K562 (cell line): ENCODE measurements around the gene LY6G6D. TPM values are rescaled to one million over a fixed set of nuclear protein-coding genes. Genes with fewer than 3 reads are reported as not detected.

ENCODE experiments used
- ETV5 ChIP-seq: sonication (generic); formaldehyde crosslinking; IDR thresholded peaks from 2 replicates; pipeline ENCODE4 v1.4.0; 2020; ENCODE audit warnings: low read depth, mild to moderate bottlenecking, missing genetic modification reagents
- KLF10 ChIP-seq: fragments of 250-450 bp; sonication (Bioruptor Pico); IDR thresholded peaks from 2 replicates; pipeline ENCODE4 v1.6.1; 2021; ENCODE audit warnings: matching md5 sums
- L3MBTL2 ChIP-seq: fragments of 450-650 bp; IDR thresholded peaks from 2 replicates; pipeline ENCODE4 v1.6.1; 2016; ENCODE audit warnings: mild to moderate bottlenecking, moderate library complexity
- MAFG ChIP-seq: fragments of 450-650 bp; conservative IDR thresholded peaks from 2 replicates; pipeline ENCODE4 v1.6.1; 2016; ENCODE audit warnings: missing genetic modification characterization, missing compliant biosample characterization
- MEF2D ChIP-seq: conservative IDR thresholded peaks from 2 replicates; pipeline ENCODE4 v1.6.1; 2016; ENCODE audit warnings: low read depth, missing genetic modification characterization, missing compliant biosample characterization
- MYBL2 ChIP-seq, 2 experiments: fragments of 450-650 bp in 1 of 2; sonication (generic) in 1 of 2; formaldehyde crosslinking in 1 of 2; IDR thresholded peaks; 2 replicates each; pipeline versions ENCODE4 v1.6.1 to v1.8.1; 2017 to 2022; ENCODE audit warnings: borderline replicate concordance in 1 of 2, inconsistent platforms in 1 of 2, low read depth in 1 of 2, mild to moderate bottlenecking in 1 of 2, missing genetic modification reagents in 1 of 2, moderate library complexity in 1 of 2
- NCOA1 ChIP-seq: fragments of 450-650 bp; IDR thresholded peaks from 2 replicates; pipeline ENCODE4 v1.6.1; 2016; ENCODE audit warnings: low read depth
- NFE2L1 ChIP-seq: fragments of 450-650 bp; IDR thresholded peaks from 2 replicates; pipeline ENCODE4 v1.6.1; 2016; ENCODE audit warnings: missing genetic modification characterization, low read depth, mild to moderate bottlenecking, missing compliant biosample characterization, moderate library complexity, borderline replicate concordance
- PPARD ChIP-seq: fragments of 250-450 bp; sonication (Bioruptor Pico); IDR thresholded peaks from 2 replicates; pipeline ENCODE4 v1.8.0; 2022; ENCODE audit warnings: inconsistent platforms, mild to moderate bottlenecking, moderate library complexity
- SLC30A9 ChIP-seq: fragments of 250-450 bp; sonication (Bioruptor Pico); IDR thresholded peaks from 2 replicates; pipeline ENCODE4 v1.8.0; 2022; ENCODE audit warnings: mild to moderate bottlenecking, moderate library complexity
- SP2 ChIP-seq: IDR thresholded peaks from 2 replicates; pipeline ENCODE4 v1.6.1; 2011; ENCODE audit warnings: mild to moderate bottlenecking, low read depth, low read length, moderate library complexity; ENCODE audit not compliant: poor library complexity, severe bottlenecking; ENCODE audit errors: extremely low read depth
- TRIM28 ChIP-seq: fragments of 450-650 bp; IDR thresholded peaks from 2 replicates; pipeline ENCODE4 v1.6.1; 2017
- XRCC5 ChIP-seq: fragments of 200-400 bp; formaldehyde crosslinking; IDR thresholded peaks from 2 replicates; pipeline ENCODE4 v1.6.1; 2017; ENCODE audit warnings: low read depth, mild to moderate bottlenecking, low read length
- ZNF239 ChIP-seq: fragments of 250-450 bp; sonication (Bioruptor Pico); IDR thresholded peaks from 2 replicates; pipeline ENCODE4 v1.4.0; 2020; ENCODE audit warnings: mild to moderate bottlenecking
- ZNF384 ChIP-seq: IDR thresholded peaks from 2 replicates; pipeline ENCODE4 v1.6.1; 2012; ENCODE audit warnings: low read depth, low read length, improper control_type of control experiment
- polyA plus RNA-seq, 8 experiments: library from polyadenylated mRNA; depleted of rRNA in 4 of 8; stranded (reverse) in 5 of 8; unstranded in 3 of 8; fragments of >200 nt; fragmentation: Nextera tagmentation in 2 of 8; fragmentation: Illumina TruSeq in 1 of 8; extraction: Ambion mirVana in 2 of 8; extraction: Trizol in 1 of 8; gene quantifications; 2 replicates each; pipeline versions ENCODE4 v1.2.1 to v1.2.3, GENCODE V29; 2011 to 2014; ENCODE audit warnings: inconsistent platforms in 1 of 8, missing spikeins in 1 of 8
- total RNA-seq, 7 experiments: library from RNA; depleted of rRNA in 6 of 7; stranded (reverse); fragments of >200 nt in 6 of 7; fragmentation: Illumina TruSeq in 2 of 7; extraction: Trizol in 2 of 7; gene quantifications; 2 replicates each; pipeline versions ENCODE4 v1.2.1 to v1.2.3, GENCODE V29; 2011 to 2021; ENCODE audit warnings: low replicate concordance in 1 of 7
- TF ChIP-seq, protein P1 (sequence below): fragments of 200-800 bp; sonication (Bioruptor generic); IDR thresholded peaks from 2 replicates; pipeline ENCODE4 v1.6.1; 2017; ENCODE audit warnings: missing genetic modification characterization, missing compliant biosample characterization
- TF ChIP-seq, protein P2 (sequence below): fragments of 450-650 bp; IDR thresholded peaks from 2 replicates; pipeline ENCODE4 v1.7.1; 2018; ENCODE audit warnings: mild to moderate bottlenecking, low read depth; ENCODE audit not compliant: partially characterized antibody
- TF ChIP-seq, protein P3 (sequence below): fragments of 250-450 bp; sonication (Bioruptor Pico); IDR thresholded peaks from 2 replicates; pipeline ENCODE4 v1.4.0; 2020; ENCODE audit warnings: mild to moderate bottlenecking
- TF ChIP-seq, protein P4 (sequence below): sonication (generic); formaldehyde crosslinking; IDR thresholded peaks from 2 replicates; pipeline ENCODE4 v1.8.0; 2022; ENCODE audit warnings: mild to moderate bottlenecking, missing genetic modification reagents

LY6G6D gene
- total and polyA plus RNA-seq, 9 of the 15 experiments (the other 6 are each of a cell fraction or from before 2014, with no cell fraction given) = 0.30 to 0.38 TPM; not detected in 7

DNA sequence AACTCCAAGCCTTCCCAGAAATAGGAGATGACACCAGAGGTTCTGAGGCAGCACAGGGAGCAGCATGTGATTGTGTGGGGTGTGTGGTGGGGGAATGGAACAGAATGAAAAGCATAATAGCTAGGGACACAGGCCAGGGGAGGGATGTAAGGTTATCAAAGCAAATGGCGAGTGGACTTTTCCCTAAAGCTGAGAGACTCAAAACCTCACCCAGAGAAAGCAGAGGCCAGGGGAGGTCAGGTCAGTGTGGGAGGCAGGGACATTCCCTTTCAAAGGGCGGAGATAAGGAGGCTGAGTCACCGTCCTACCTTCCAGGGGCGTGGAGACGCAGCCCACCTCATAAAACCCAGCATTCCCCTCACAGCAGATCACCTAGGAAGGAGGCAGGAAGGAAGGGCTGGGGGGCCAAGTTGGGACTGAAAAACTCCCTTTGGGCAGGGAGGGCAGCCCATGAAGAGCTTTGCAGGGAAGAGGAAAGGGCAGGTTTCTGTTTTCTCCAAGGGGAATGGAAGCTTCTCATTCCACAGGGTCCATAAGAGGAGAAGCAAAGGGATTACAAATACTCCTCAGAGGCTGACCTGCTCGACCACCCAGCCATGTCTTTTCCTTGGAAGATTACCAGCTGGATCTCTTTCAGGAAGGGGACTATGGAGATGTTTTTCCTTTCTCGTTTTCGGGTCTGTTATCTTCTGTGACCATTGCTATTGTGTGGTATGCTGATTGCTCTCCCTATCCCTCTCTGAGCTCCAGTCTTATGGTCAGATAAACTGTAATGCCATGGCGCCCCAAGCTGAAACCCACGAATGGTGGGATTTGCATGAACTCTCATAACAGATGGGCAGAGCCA lies 24.7 kb upstream of the LY6G6D start (continued):
- TF ChIP-seq SP2 (no peak), MAFG (tag) (peak; percentile 86), XRCC5 (no peak; the same call in 1 of the 2 replicates), TRIM28 (peak; percentile 63; the same call in 1 of the 2 replicates), MEF2D (tag) (peak; percentile 56; the same call in 1 of the 2 replicates), NCOA1 (peak; percentile 89), ETV5 (CRISPR knock-in tag) (peak; percentile 44; the same call in 1 of the 2 replicates), KLF10 (CRISPR knock-in tag) (0 out of 2 replicates have a peak, but pooled peaks have one; percentile 53), NFE2L1 (no peak), L3MBTL2 (no peak; the same call in 1 of the 2 replicates), SLC30A9 (CRISPR knock-in tag) (no peak), PPARD (CRISPR knock-in tag) (no peak), MYBL2 (IDR thresholded peaks at IDR 0.05; ENCODE audit: low read depth) (no peak), MYBL2 (CRISPR knock-in tag; IDR thresholded peaks at IDR 0.05; ENCODE audit: borderline replicate concordance) (no peak), ZNF384 (no peak), ZNF239 (CRISPR knock-in tag) (no peak)
- TF ChIP-seq, protein P1, sequence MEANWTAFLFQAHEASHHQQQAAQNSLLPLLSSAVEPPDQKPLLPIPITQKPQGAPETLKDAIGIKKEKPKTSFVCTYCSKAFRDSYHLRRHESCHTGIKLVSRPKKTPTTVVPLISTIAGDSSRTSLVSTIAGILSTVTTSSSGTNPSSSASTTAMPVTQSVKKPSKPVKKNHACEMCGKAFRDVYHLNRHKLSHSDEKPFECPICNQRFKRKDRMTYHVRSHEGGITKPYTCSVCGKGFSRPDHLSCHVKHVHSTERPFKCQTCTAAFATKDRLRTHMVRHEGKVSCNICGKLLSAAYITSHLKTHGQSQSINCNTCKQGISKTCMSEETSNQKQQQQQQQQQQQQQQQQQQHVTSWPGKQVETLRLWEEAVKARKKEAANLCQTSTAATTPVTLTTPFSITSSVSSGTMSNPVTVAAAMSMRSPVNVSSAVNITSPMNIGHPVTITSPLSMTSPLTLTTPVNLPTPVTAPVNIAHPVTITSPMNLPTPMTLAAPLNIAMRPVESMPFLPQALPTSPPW = peak; percentile 70
- TF ChIP-seq, protein P2, sequence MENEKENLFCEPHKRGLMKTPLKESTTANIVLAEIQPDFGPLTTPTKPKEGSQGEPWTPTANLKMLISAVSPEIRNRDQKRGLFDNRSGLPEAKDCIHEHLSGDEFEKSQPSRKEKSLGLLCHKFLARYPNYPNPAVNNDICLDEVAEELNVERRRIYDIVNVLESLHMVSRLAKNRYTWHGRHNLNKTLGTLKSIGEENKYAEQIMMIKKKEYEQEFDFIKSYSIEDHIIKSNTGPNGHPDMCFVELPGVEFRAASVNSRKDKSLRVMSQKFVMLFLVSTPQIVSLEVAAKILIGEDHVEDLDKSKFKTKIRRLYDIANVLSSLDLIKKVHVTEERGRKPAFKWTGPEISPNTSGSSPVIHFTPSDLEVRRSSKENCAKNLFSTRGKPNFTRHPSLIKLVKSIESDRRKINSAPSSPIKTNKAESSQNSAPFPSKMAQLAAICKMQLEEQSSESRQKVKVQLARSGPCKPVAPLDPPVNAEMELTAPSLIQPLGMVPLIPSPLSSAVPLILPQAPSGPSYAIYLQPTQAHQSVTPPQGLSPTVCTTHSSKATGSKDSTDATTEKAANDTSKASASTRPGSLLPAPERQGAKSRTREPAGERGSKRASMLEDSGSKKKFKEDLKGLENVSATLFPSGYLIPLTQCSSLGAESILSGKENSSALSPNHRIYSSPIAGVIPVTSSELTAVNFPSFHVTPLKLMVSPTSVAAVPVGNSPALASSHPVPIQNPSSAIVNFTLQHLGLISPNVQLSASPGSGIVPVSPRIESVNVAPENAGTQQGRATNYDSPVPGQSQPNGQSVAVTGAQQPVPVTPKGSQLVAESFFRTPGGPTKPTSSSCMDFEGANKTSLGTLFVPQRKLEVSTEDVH = peak; percentile 61
- TF ChIP-seq, protein P3, sequence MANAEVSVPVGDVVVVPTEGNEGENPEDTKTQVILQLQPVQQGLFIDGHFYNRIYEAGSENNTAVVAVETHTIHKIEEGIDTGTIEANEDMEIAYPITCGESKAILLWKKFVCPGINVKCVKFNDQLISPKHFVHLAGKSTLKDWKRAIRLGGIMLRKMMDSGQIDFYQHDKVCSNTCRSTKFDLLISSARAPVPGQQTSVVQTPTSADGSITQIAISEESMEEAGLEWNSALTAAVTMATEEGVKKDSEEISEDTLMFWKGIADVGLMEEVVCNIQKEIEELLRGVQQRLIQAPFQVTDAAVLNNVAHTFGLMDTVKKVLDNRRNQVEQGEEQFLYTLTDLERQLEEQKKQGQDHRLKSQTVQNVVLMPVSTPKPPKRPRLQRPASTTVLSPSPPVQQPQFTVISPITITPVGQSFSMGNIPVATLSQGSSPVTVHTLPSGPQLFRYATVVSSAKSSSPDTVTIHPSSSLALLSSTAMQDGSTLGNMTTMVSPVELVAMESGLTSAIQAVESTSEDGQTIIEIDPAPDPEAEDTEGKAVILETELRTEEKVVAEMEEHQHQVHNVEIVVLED (CRISPR knock-in tag) = no peak
- TF ChIP-seq, protein P4, sequence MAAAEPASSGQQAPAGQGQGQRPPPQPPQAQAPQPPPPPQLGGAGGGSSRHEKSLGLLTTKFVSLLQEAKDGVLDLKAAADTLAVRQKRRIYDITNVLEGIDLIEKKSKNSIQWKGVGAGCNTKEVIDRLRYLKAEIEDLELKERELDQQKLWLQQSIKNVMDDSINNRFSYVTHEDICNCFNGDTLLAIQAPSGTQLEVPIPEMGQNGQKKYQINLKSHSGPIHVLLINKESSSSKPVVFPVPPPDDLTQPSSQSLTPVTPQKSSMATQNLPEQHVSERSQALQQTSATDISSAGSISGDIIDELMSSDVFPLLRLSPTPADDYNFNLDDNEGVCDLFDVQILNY = no peak; the same call in 1 of the 2 replicates
